SK-N-SH treated with all-trans-retinoic acid at 6 μM for 48 hours (cell line): ENCODE data around the gene LILRB4.

Experiments used
- ATAC-seq: fragments of 200-7000 bp; cut with Tn5 transposase; 3 replicates; pipeline ENCODE4 v1.9.1; 2020; ENCODE audit warnings: mild to moderate bottlenecking, moderate library complexity
- ARNTL ChIP-seq: fragments of 450-650 bp; formaldehyde crosslinking; IDR thresholded peaks from 2 replicates; pipeline ENCODE4 v1.5.0; 2020; ENCODE audit warnings: low read depth, mild to moderate bottlenecking, moderate library complexity, borderline replicate concordance
- BACH2 ChIP-seq: fragments of 250-450 bp; sonication (Bioruptor Pico); IDR thresholded peaks from 2 replicates; pipeline ENCODE4 v1.9.0; 2021; ENCODE audit warnings: mild to moderate bottlenecking, borderline replicate concordance
- CREB5 ChIP-seq: fragments of 250-450 bp; sonication (Bioruptor Pico); IDR thresholded peaks from 2 replicates; pipeline ENCODE4 v1.5.1; 2020; ENCODE audit warnings: low read depth, mild to moderate bottlenecking, moderate library complexity
- CSDC2 ChIP-seq: fragments of 250-450 bp; sonication (Bioruptor Pico); IDR thresholded peaks from 2 replicates; pipeline ENCODE4 v1.5.0; 2020; ENCODE audit warnings: mild to moderate bottlenecking, moderate library complexity
- CSRNP3 ChIP-seq: fragments of 250-450 bp; sonication (Bioruptor Pico); IDR thresholded peaks from 2 replicates; pipeline ENCODE4 v1.5.1; 2021; ENCODE audit warnings: mild to moderate bottlenecking, moderate library complexity
- GLIS3 ChIP-seq: fragments of 250-450 bp; sonication (Bioruptor Pico); IDR thresholded peaks from 2 replicates; pipeline ENCODE4 v1.5.0; 2020; ENCODE audit warnings: mild to moderate bottlenecking, moderate library complexity
- OSR1 ChIP-seq: fragments of 250-450 bp; sonication (Bioruptor Pico); IDR thresholded peaks from 2 replicates; pipeline ENCODE4 v1.8.0; 2022; ENCODE audit warnings: moderate library complexity, mild to moderate bottlenecking, inconsistent platforms
- PATZ1 ChIP-seq: fragments of 250-450 bp; sonication (Bioruptor Pico); IDR thresholded peaks from 2 replicates; pipeline ENCODE4 v1.8.0; 2020; ENCODE audit warnings: mild to moderate bottlenecking, moderate library complexity, borderline replicate concordance
- POU6F1 ChIP-seq: fragments of 250-450 bp; sonication (Bioruptor Pico); IDR thresholded peaks from 2 replicates; pipeline ENCODE4 v1.8.0; 2021; ENCODE audit warnings: low read depth, mild to moderate bottlenecking, moderate library complexity, borderline replicate concordance
- PPARA ChIP-seq: fragments of 250-450 bp; sonication (Bioruptor Pico); IDR thresholded peaks from 2 replicates; pipeline ENCODE4 v1.5.0; 2020; ENCODE audit warnings: mild to moderate bottlenecking, borderline replicate concordance
- RARB ChIP-seq: fragments of 250-450 bp; sonication (Bioruptor Pico); IDR thresholded peaks from 2 replicates; pipeline ENCODE4 v1.8.0; 2021; ENCODE audit warnings: mild to moderate bottlenecking, moderate library complexity
- SNAI2 ChIP-seq: fragments of 250-450 bp; sonication (Bioruptor Pico); IDR thresholded peaks from 2 replicates; pipeline ENCODE4 v1.5.0; 2020; ENCODE audit warnings: mild to moderate bottlenecking, moderate library complexity
- TCF4 ChIP-seq: fragments of 250-450 bp; sonication (Bioruptor Pico); IDR thresholded peaks from 2 replicates; pipeline ENCODE4 v1.8.0; 2021; ENCODE audit warnings: mild to moderate bottlenecking, moderate library complexity, borderline replicate concordance
- TOX ChIP-seq: fragments of 250-450 bp; sonication (Bioruptor Pico); IDR thresholded peaks from 2 replicates; pipeline ENCODE4 v1.8.0; 2021; ENCODE audit warnings: mild to moderate bottlenecking, moderate library complexity, borderline replicate concordance
- ZC3H10 ChIP-seq: fragments of 250-450 bp; sonication (Bioruptor Pico); IDR thresholded peaks from 2 replicates; pipeline ENCODE4 v1.5.1; 2021; ENCODE audit warnings: mild to moderate bottlenecking, moderate library complexity
- ZFP30 ChIP-seq: fragments of 450-650 bp; formaldehyde crosslinking; IDR thresholded peaks from 2 replicates; pipeline ENCODE4 v1.5.0; 2022; ENCODE audit warnings: mild to moderate bottlenecking, moderate library complexity
- ZNF565 ChIP-seq: fragments of 450-650 bp; formaldehyde crosslinking; conservative IDR thresholded peaks from 2 replicates; pipeline ENCODE4 v1.5.0; 2020; ENCODE audit warnings: low read depth, mild to moderate bottlenecking, moderate library complexity

Gene LILRB4

GRCh38 chr19:54660306-54660705, 2.5 kb upstream of the LILRB4 start (continued):
- TF ChIP-seq PATZ1 (CRISPR knock-in tag): no peak
- TF ChIP-seq RARB: no peak

- no peak for ATAC-seq
- no peak for TF ChIP-seq ZC3H10 (CRISPR knock-in tag)
- no peak for TF ChIP-seq ARNTL (CRISPR knock-in tag)
- TF ChIP-seq BACH2 (CRISPR knock-in tag): no peak
- no peak for TF ChIP-seq CSDC2 (CRISPR knock-in tag)
- TF ChIP-seq, all 23 proteins: peak for 0
Observed at GRCh38 chr19:54660964-54661363, 1.8 kb upstream of the LILRB4 start.

GRCh38 chr19:54661846-54662481, 821 bp upstream of the LILRB4 start:
- ATAC-seq: no peak
- TF ChIP-seq BACH2 (CRISPR knock-in tag) (no peak), ZFP30 (CRISPR knock-in tag) (no peak), ZC3H10 (CRISPR knock-in tag) (no peak), ZNF565 (CRISPR knock-in tag) (no peak)
- TF ChIP-seq, all 23 proteins: peak for 0

GRCh38 chr19:54665530-54665929, 2.7 kb downstream of the LILRB4 start:
- ATAC-seq: no peak
- TF ChIP-seq POU6F1 (CRISPR knock-in tag) (no peak), CSRNP3 (CRISPR knock-in tag) (no peak), TCF4 (no peak), PPARA (CRISPR knock-in tag) (no peak), ZFP30 (CRISPR knock-in tag) (no peak), ZNF565 (CRISPR knock-in tag) (no peak)

GRCh38 chr19:54667217-54667616, 4.4 kb downstream of the LILRB4 start:
- TF ChIP-seq RARB: no peak
- TF ChIP-seq TCF4: no peak
- no peak for ATAC-seq

- no peak for TF ChIP-seq GLIS3 (CRISPR knock-in tag)
- TF ChIP-seq TOX (CRISPR knock-in tag): no peak
- no peak for ATAC-seq
Observed at GRCh38 chr19:54668353-54668752, 5.6 kb downstream of the LILRB4 start.

- TF ChIP-seq TCF4 (no peak), SNAI2 (CRISPR knock-in tag) (no peak), TOX (CRISPR knock-in tag) (no peak), ZNF565 (CRISPR knock-in tag) (no peak), CREB5 (CRISPR knock-in tag) (no peak), ZFP30 (CRISPR knock-in tag) (no peak), OSR1 (no peak), PATZ1 (CRISPR knock-in tag) (no peak), BACH2 (CRISPR knock-in tag) (no peak), ARNTL (CRISPR knock-in tag) (no peak)
- no peak for ATAC-seq
Observed at GRCh38 chr19:54670576-54671357, 8.0 kb downstream of the LILRB4 start.
